HCT116 (cell line): ENCODE data around the gene P2RX1. TPM values are rescaled to one million over a fixed set of nuclear protein-coding genes. Genes with fewer than 3 reads are reported as not detected.

Source experiments
- ATAC-seq: fragments of 200-7000 bp; cut with Tn5 transposase; 2 replicates; pipeline ENCODE4 v1.9.1; 2020; ENCODE audit warnings: mild to moderate bottlenecking, moderate library complexity
- BruUV-seq: library from RNA; stranded (reverse); fragments of 400-500 nt; replicated peaks from 2 replicates; lab custom pipeline; 2021; lab: Mats Ljungman, UMichigan
- CTCF ChIA-PET: fragments of 300-600 bp; sonication (Branson Sonifier 250); formaldehyde crosslinking; loops from one replicate; lab custom pipeline; 2021; ENCODE audit warnings: antibody characterized with exemption; lab: Charles Lee
- POLR2A ChIA-PET: fragments of 300-600, 350-600 bp; sonication (Branson Sonifier 250); formaldehyde crosslinking; loops from one replicate; lab custom pipeline; 2021; ENCODE audit warnings: antibody characterized with exemption; lab: Charles Lee
- RAD21 ChIA-PET, 2 experiments: fragments of 300-600 bp; sonication (Branson Sonifier 250); formaldehyde crosslinking; loops; one replicate each; lab custom pipeline; 2023; ENCODE audit warnings: low total read pairs in 2 of 2; ENCODE audit not compliant: uncharacterized antibody in 2 of 2, unreplicated experiment in 2 of 2, low non-redundant PET in 1 of 2; lab: Charles Lee
- DNase-seq: peaks from one replicate; pipeline ENCODE4 v3.0.0-alpha.2; 2010; ENCODE audit warnings: low read depth, low spot score
- H2AFZ ChIP-seq: fragments of 200-600 bp; shearing (Covaris generic), sonication (generic); 2 replicates; pipeline ENCODE4 v1.6.1; 2017; ENCODE audit warnings: low read depth, mixed run types, mixed read lengths, antibody characterized with exemption, low read length; ENCODE audit not compliant: poor library complexity, severe bottlenecking
- H3K27ac ChIP-seq: 2 replicates; pipeline ENCODE4 v1.5.1; 2012; ENCODE audit warnings: low read depth, low read length
- H3K27me3 ChIP-seq: fragments of 200-600 bp; sonication (generic); 2 replicates; pipeline ENCODE4 v1.6.1; 2016; ENCODE audit warnings: mixed run types, low read length, mixed read lengths; ENCODE audit not compliant: insufficient read depth
- H3K36me3 ChIP-seq, 2 experiments: fragments of 200-500 bp in 1 of 2; fragments of 200-600 bp in 1 of 2; sonication (Bioruptor generic) in 1 of 2; sonication (generic) in 1 of 2; 2 replicates each; pipeline versions ENCODE4 v1.5.1 to v1.6.1; 2014 to 2016; ENCODE audit warnings: low read length in 2 of 2, inconsistent platforms in 1 of 2, mixed read lengths in 1 of 2, mixed run types in 1 of 2; ENCODE audit not compliant: insufficient read depth in 2 of 2, control insufficient read depth in 1 of 2
- H3K4me1 ChIP-seq, 2 experiments: fragments of 200-600 bp in 1 of 2; sonication (generic) in 1 of 2; 2 replicates each; pipeline versions ENCODE4 v1.5.1 to v1.6.1; 2012 to 2017; ENCODE audit warnings: low read length in 2 of 2, inconsistent platforms in 1 of 2, mild to moderate bottlenecking in 1 of 2, mixed read lengths in 1 of 2, mixed run types in 1 of 2, moderate library complexity in 1 of 2; ENCODE audit not compliant: insufficient read depth in 2 of 2, control insufficient read depth in 1 of 2
- H3K4me2 ChIP-seq: fragments of 200-600 bp; sonication (generic); 2 replicates; pipeline ENCODE4 v1.6.1; 2017; ENCODE audit warnings: mixed run types, low read length, mixed read lengths
- H3K4me3 ChIP-seq, 2 experiments: fragments of 200-600 bp in 1 of 2; sonication (generic) in 1 of 2; replicated peaks in 1 of 2; 2 replicates each; pipeline ENCODE4 v1.5.1; 2011 to 2016; ENCODE audit warnings: low read length in 2 of 2, control low read depth in 1 of 2, low read depth in 1 of 2, mild to moderate bottlenecking in 1 of 2, mixed read lengths in 1 of 2, mixed run types in 1 of 2
- H3K79me2 ChIP-seq: fragments of 200-600 bp; sonication (generic); 2 replicates; pipeline ENCODE4 v1.6.1; 2017; ENCODE audit warnings: mild to moderate bottlenecking, mixed run types, low read length, moderate library complexity, mixed read lengths; ENCODE audit not compliant: insufficient read depth
- H3K9ac ChIP-seq: fragments of 200-600 bp; sonication (generic); 2 replicates; pipeline ENCODE4 v1.6.1; 2016; ENCODE audit warnings: low read length, mixed read lengths
- H3K9me2 ChIP-seq: fragments of 200-600 bp; sonication (generic), shearing (Covaris generic); 2 replicates; pipeline ENCODE4 v1.6.1; 2017; ENCODE audit warnings: mixed run types, mild to moderate bottlenecking, moderate library complexity; ENCODE audit not compliant: insufficient read depth
- H3K9me3 ChIP-seq, 2 experiments: fragments of 200-500 bp in 1 of 2; fragments of 200-600 bp in 1 of 2; sonication (Bioruptor generic) in 1 of 2; sonication (generic) in 1 of 2; 2 replicates each; pipeline ENCODE4 v1.6.1; 2014 to 2017; ENCODE audit warnings: low read length in 2 of 2, mixed read lengths in 2 of 2, inconsistent platforms in 1 of 2, low read depth in 1 of 2, mild to moderate bottlenecking in 1 of 2, mixed run types in 1 of 2, moderate library complexity in 1 of 2; ENCODE audit not compliant: control insufficient read depth in 1 of 2, insufficient read depth in 1 of 2
- H4K20me1 ChIP-seq: fragments of 200-600 bp; sonication (generic), shearing (Covaris generic); 2 replicates; pipeline ENCODE4 v1.6.1; 2017; ENCODE audit warnings: mixed run types, mild to moderate bottlenecking, moderate library complexity; ENCODE audit not compliant: insufficient read depth
- CBX3 ChIP-seq: IDR thresholded peaks from 2 replicates; pipeline ENCODE4 v1.6.1; 2012; ENCODE audit warnings: low read depth
- YY1 ChIP-seq: IDR thresholded peaks from 2 replicates; pipeline ENCODE4 v1.6.1; 2011; ENCODE audit warnings: low read length, low read depth, moderate library complexity, mild to moderate bottlenecking; ENCODE audit not compliant: insufficient replicate concordance; ENCODE audit errors: extremely low read depth
- ZNF274 ChIP-seq: fragments of 200-500 bp; sonication (Bioruptor generic); IDR thresholded peaks from 2 replicates; pipeline ENCODE4 v1.6.1; 2014; ENCODE audit warnings: mild to moderate bottlenecking, low read depth, low read length, inconsistent platforms
- intact Hi-C: fragments of 100-400 bp; cut with micrococcal nuclease; formaldehyde crosslinking; loops from 2 replicates; pipeline ENCODE4 v1.10.0; 2022
- total RNA-seq: library from RNA; stranded (reverse); gene quantifications from one replicate; pipeline ENCODE4 v1.2.1, GENCODE V29; 2021; ENCODE audit not compliant: unreplicated experiment
- TF ChIP-seq, protein P1 (sequence below): IDR thresholded peaks from 2 replicates; pipeline ENCODE4 v1.6.1; 2012

Gene P2RX1
- total RNA-seq, 1 experiment from 2014 or later, result not detected

DNA sequence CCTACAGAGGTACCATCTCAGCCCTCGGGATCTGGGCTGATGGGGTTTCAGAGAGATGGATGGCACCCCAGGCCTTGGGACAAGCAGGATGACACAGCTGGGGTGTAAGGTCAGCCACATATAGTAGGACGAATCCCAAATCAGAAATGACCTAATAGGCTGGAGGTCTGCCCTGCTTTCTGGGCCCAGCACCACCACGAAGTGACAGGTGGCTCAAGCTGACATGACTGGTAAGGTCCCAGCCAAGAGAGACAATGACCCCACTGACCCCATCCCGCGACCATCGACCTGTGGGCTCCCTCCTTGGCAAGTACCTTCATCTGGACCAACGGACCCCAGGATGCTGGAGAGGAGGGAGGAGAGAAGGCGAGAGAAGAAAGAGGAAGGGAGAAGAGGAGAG is 39.0 kb downstream of the P2RX1 start:
- H3K27ac ChIP-seq, result no peak overlapping the region
- no peaks in the 10 kb centered on the region for H3K79me2 ChIP-seq
- intact Hi-C loops, result no loop called here
- no peaks in the 10 kb centered on the region for H3K27me3 ChIP-seq
- H3K4me1 ChIP-seq, result no peaks in the 10 kb centered on the region
- no peak overlapping the region for H3K9ac ChIP-seq
- BruUV-seq, result no TSS peak
- H4K20me1 ChIP-seq, result no peaks in the 10 kb centered on the region
- no peaks in the 10 kb centered on the region for H3K9me2 ChIP-seq
- no peak overlapping the region for H3K4me3 ChIP-seq
- CTCF ChIA-PET, result no interaction called here
- no peak overlapping the region for H2AFZ ChIP-seq
- POLR2A ChIA-PET, result no interaction called here
- no peak for DNase-seq
- ATAC-seq, result no peak
- H3K36me3 ChIP-seq, result peaks cover 0 to 13% of the 10 kb centered on the region in 2 experiments; a peak in 2 of 4 replicates
- no peak overlapping the region for H3K4me2 ChIP-seq
- RAD21 ChIA-PET, result interaction anchor here in 1 of 2 experiments (0.7 kb wide), 2 partner anchors 16 to 719 kb away, joined by 6 to 7 read pairs; no protein-coding TSS in a partner anchor
- TF ChIP-seq ZNF274, result no peak
- TF ChIP-seq, protein P1, sequence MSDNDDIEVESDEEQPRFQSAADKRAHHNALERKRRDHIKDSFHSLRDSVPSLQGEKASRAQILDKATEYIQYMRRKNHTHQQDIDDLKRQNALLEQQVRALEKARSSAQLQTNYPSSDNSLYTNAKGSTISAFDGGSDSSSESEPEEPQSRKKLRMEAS, result no peak
- H3K9me3 ChIP-seq, result no peaks in the 10 kb centered on the region

DNA sequence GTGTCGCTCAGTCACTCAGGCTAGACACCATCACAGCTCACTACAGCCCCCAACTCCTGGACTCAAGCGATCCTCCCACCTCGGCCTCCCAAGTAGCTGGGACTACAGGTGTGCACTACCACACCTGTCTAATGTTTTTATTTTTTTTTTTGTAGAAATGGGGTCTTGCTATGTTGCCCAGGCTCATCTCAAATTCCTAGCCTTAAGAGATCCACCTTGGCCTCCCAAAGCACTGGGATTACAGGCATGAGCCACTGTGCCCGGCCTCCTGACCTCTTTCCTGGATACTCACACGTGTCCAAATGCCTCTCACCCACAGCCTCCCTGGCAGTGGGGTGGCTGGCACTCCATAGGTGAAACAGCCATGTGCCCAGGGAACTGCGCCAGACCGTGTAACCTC is 40.9 kb downstream of the P2RX1 start:
- no peak overlapping the region for H3K27ac ChIP-seq
- TF ChIP-seq CBX3, result no peak
- no peak for TF ChIP-seq YY1
- TF ChIP-seq, all 23 proteins: peak for 0
- Histone ChIP-seq H3K9ac (no peak overlapping the region), H3K4me3 (no peak overlapping the region), H3K4me2 (no peak overlapping the region), H3K79me2 (no peaks in the 10 kb centered on the region), H3K4me1 (no peaks in the 10 kb centered on the region), H3K27me3 (no peaks in the 10 kb centered on the region), H3K9me3 (no peaks in the 10 kb centered on the region), H3K9me2 (no peaks in the 10 kb centered on the region), H3K36me3 (peaks cover 0 to 13% of the 10 kb centered on the region in 2 experiments; a peak in 2 of 4 replicates), H2AFZ (no peak overlapping the region), H4K20me1 (no peaks in the 10 kb centered on the region)
- no TSS peak for BruUV-seq
- ChIA-PET RAD21 (interaction anchor here in 1 of 2 experiments (0.6 kb wide), 1 partner anchor 11 kb away, joined by 3 read pairs; no protein-coding TSS in a partner anchor), POLR2A (no interaction called here), CTCF (no interaction called here)
- no peak for ATAC-seq
- DNase-seq, result no peak
- intact Hi-C loops, result no loop called here
